PC-9 (cell line): Measurements from ENCODE around the gene SLCO2A1. TPM values are rescaled to one million over a fixed set of nuclear protein-coding genes. Genes with fewer than 3 reads are reported as not detected.

Source experiments
- BruUV-seq: library from RNA; stranded (reverse); fragments of 400-500 nt; replicated peaks from 2 replicates; lab custom pipeline; 2021; lab: Mats Ljungman, UMichigan
- CTCF ChIA-PET: fragments of 300-600 bp; sonication (Branson Sonifier 250); formaldehyde crosslinking; loops from one replicate; lab custom pipeline; 2022; ENCODE audit warnings: antibody characterized with exemption; lab: Charles Lee
- POLR2A ChIA-PET: fragments of 300-600 bp; sonication (Branson Sonifier 250); formaldehyde crosslinking; loops from one replicate; lab custom pipeline; 2022; ENCODE audit warnings: antibody characterized with exemption; ENCODE audit not compliant: unreplicated experiment; lab: Charles Lee
- DNase-seq, 2 experiments: peaks; one replicate each; pipeline versions ENCODE4 v3.0.0 to v3.0.0-alpha.2; 2015 to 2022; ENCODE audit warnings: mixed read lengths in 1 of 2
- H2AFZ ChIP-seq: fragments of 200-600 bp; sonication (generic); 2 replicates; pipeline ENCODE4 v1.8.1; 2017; ENCODE audit warnings: antibody characterized with exemption
- H3F3A ChIP-seq: fragments of 200-600 bp; sonication (generic); 2 replicates; pipeline ENCODE4 v1.8.1; 2017; ENCODE audit warnings: antibody characterized with exemption, mild to moderate bottlenecking, low read depth; ENCODE audit not compliant: insufficient read depth
- H3K27ac ChIP-seq: fragments of 200-600 bp; sonication (generic); 2 replicates; pipeline ENCODE4 v1.6.1; 2016; ENCODE audit warnings: mixed run types
- H3K27me3 ChIP-seq: fragments of 200-600 bp; sonication (generic); 2 replicates; pipeline ENCODE4 v1.6.1; 2016; ENCODE audit warnings: low read depth, mixed run types; ENCODE audit not compliant: insufficient read depth
- H3K36me3 ChIP-seq: fragments of 200-600 bp; sonication (generic); 2 replicates; pipeline ENCODE4 v1.6.1; 2016; ENCODE audit warnings: low read depth, mixed run types
- H3K4me1 ChIP-seq: fragments of 200-600 bp; sonication (generic); replicated peaks from 2 replicates; pipeline ENCODE4 v1.6.1; 2016; ENCODE audit warnings: mixed run types; ENCODE audit not compliant: insufficient read depth
- H3K4me2 ChIP-seq: fragments of 200-600 bp; sonication (generic); 2 replicates; pipeline ENCODE4 v1.6.1; 2017; ENCODE audit warnings: mixed run types
- H3K4me3 ChIP-seq: fragments of 200-600 bp; sonication (generic); 2 replicates; pipeline ENCODE4 v1.6.1; 2016; ENCODE audit warnings: mixed run types
- H3K79me2 ChIP-seq: fragments of 200-600 bp; sonication (generic); 2 replicates; pipeline ENCODE4 v1.6.1; 2017; ENCODE audit warnings: low read depth, mixed run types
- H3K9me2 ChIP-seq: fragments of 200-600 bp; sonication (generic); 2 replicates; pipeline ENCODE4 v1.8.1; 2017; ENCODE audit warnings: mild to moderate bottlenecking; ENCODE audit not compliant: insufficient read depth
- H3K9me3 ChIP-seq: fragments of 200-600 bp; sonication (generic); 2 replicates; pipeline ENCODE4 v1.8.1; 2016; ENCODE audit warnings: low read depth; ENCODE audit not compliant: insufficient read depth
- H4K20me1 ChIP-seq: fragments of 200-600 bp; sonication (generic); 2 replicates; pipeline ENCODE4 v1.8.1; 2017; ENCODE audit not compliant: insufficient read depth
- EZH2 ChIP-seq: fragments of 200-600 bp; sonication (generic); IDR thresholded peaks from 2 replicates; pipeline ENCODE4 v1.8.0; 2017; ENCODE audit warnings: antibody characterized with exemption, low read depth
- intact Hi-C: fragments of 100-400 bp; cut with micrococcal nuclease; formaldehyde crosslinking; loops from one replicate; pipeline ENCODE4 v1.10.0; 2022; ENCODE audit not compliant: unreplicated experiment
- total RNA-seq: library from RNA; stranded (reverse); gene quantifications from 2 replicates; pipeline ENCODE4 v1.2.3, GENCODE V29; 2021
- TF ChIP-seq, protein P1 (sequence below): fragments of 200-600 bp; sonication (generic); conservative IDR thresholded peaks from 2 replicates; pipeline ENCODE4 v1.6.1; 2017; ENCODE audit warnings: mixed run types, antibody characterized with exemption, mild to moderate bottlenecking, moderate library complexity

Gene SLCO2A1
- total RNA-seq, 1 experiment from 2014 or later = 0.44 TPM

DNA sequence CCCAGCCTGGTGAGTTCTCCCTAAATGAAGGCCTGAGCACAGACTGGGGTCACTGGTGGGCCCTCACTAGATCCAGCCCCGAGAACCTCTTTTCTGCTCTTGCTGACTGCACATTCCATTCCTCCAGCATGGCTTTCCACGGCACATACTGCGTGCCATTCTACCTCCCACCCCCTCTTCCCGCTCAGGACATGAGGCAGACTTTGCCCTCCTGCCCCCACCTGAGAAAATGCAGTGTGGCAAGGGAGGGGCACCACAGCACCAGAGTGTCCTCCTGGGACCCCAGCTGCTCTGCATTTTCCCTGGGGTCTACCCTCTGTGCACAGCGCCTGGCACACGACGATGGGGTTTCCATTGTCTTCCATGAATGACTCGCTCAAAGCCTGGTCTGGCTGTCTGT, 6.1 kb upstream of the SLCO2A1 start:
- H3K9me3 ChIP-seq = no peaks in the 10 kb centered on the region
- TF ChIP-seq, protein P1, sequence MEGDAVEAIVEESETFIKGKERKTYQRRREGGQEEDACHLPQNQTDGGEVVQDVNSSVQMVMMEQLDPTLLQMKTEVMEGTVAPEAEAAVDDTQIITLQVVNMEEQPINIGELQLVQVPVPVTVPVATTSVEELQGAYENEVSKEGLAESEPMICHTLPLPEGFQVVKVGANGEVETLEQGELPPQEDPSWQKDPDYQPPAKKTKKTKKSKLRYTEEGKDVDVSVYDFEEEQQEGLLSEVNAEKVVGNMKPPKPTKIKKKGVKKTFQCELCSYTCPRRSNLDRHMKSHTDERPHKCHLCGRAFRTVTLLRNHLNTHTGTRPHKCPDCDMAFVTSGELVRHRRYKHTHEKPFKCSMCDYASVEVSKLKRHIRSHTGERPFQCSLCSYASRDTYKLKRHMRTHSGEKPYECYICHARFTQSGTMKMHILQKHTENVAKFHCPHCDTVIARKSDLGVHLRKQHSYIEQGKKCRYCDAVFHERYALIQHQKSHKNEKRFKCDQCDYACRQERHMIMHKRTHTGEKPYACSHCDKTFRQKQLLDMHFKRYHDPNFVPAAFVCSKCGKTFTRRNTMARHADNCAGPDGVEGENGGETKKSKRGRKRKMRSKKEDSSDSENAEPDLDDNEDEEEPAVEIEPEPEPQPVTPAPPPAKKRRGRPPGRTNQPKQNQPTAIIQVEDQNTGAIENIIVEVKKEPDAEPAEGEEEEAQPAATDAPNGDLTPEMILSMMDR = no peak
- no peak for TF ChIP-seq EZH2
- H3K4me3 ChIP-seq = no peak overlapping the region
- ChIA-PET POLR2A (no interaction called here), CTCF (no interaction called here)
- no peaks in the 10 kb centered on the region for H4K20me1 ChIP-seq
- no TSS peak for BruUV-seq
- no peaks in the 10 kb centered on the region for H3K36me3 ChIP-seq
- H3F3A ChIP-seq = no peaks in the 10 kb centered on the region
- intact Hi-C loops = no loop called here
- peaks cover 8% of the 10 kb centered on the region; the same call in 1 of the 2 replicates for H3K4me1 ChIP-seq
- no peaks in the 10 kb centered on the region for H3K79me2 ChIP-seq
- H3K27ac ChIP-seq = no peak overlapping the region
- H3K27me3 ChIP-seq = no peaks in the 10 kb centered on the region
- DNase-seq = no peak
- H3K4me2 ChIP-seq = no peak overlapping the region
- no peaks in the 10 kb centered on the region for H3K9me2 ChIP-seq
- no peak overlapping the region for H2AFZ ChIP-seq

DNA sequence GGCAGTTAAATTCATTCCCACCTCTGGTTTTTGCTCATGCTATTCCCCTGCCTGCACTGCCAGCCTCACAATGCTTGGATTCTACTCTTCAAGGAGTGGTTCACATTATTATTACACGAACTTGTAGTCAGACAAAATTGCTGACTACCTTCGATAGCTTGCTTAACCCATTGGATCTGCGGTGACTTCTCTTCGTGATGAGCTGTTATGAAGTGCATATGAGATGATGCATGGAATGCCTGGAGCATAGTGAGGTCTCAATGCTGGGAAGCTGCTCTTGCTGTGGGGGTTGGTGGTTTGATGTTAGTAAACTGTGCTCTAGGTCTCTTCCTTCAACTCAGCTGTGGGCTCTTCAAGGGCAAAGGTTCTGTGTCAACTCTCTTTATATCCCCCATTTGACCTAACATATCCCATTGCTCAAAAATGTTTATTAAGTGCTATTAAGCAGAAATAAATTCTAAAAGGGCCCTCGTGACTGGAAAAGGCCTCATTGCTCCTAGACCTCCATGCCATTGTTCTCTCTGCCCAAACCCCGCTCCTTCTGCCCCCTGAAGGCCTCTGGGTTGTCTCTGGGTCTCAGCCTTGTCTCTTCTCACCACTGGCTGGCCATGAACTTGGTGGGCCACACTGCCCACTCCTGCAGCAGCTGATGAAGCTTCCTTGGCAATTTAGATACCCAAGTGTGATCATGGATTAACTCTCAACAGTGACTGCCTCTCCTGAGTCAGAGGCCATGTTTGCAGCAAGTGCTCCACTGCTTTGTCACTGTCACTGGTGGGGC, 4.5 kb upstream of the SLCO2A1 start:
- Histone ChIP-seq H3K79me2 (no peaks in the 10 kb centered on the region), H3K4me1 (peaks cover 7% of the 10 kb centered on the region; the same call in 1 of the 2 replicates), H2AFZ (no peak overlapping the region), H3F3A (no peaks in the 10 kb centered on the region), H3K36me3 (no peaks in the 10 kb centered on the region), H3K27me3 (no peaks in the 10 kb centered on the region), H3K4me3 (no peak overlapping the region), H3K4me2 (no peak overlapping the region), H3K27ac (no peak overlapping the region), H3K9me3 (no peaks in the 10 kb centered on the region), H4K20me1 (no peaks in the 10 kb centered on the region), H3K9me2 (no peaks in the 10 kb centered on the region)
- ChIA-PET POLR2A (no interaction called here), CTCF (no interaction called here)
- BruUV-seq = no TSS peak
- intact Hi-C loops = no loop called here
- TF ChIP-seq, protein P1 = no peak
- no peak for DNase-seq

GRCh38 chr3:134033315-134033996, 3.7 kb upstream of the SLCO2A1 start:
- no peaks in the 10 kb centered on the region for H3K9me2 ChIP-seq
- H3K9me3 ChIP-seq = no peaks in the 10 kb centered on the region
- no peaks in the 10 kb centered on the region for H3K79me2 ChIP-seq
- no peak overlapping the region for H3K4me3 ChIP-seq
- no peaks in the 10 kb centered on the region for H3K36me3 ChIP-seq
- no peak overlapping the region for H3K4me2 ChIP-seq
- intact Hi-C loops = no loop called here
- H3K27me3 ChIP-seq = no peaks in the 10 kb centered on the region
- POLR2A ChIA-PET = no interaction called here
- BruUV-seq = no TSS peak
- no peak overlapping the region for H2AFZ ChIP-seq
- H3K27ac ChIP-seq = no peak overlapping the region
- H3K4me1 ChIP-seq = no peaks in the 10 kb centered on the region
- DNase-seq = no peak
- TF ChIP-seq, protein P1 = no peak
- TF ChIP-seq EZH2 = no peak
- H3F3A ChIP-seq = no peaks in the 10 kb centered on the region
- no peaks in the 10 kb centered on the region for H4K20me1 ChIP-seq
- CTCF ChIA-PET = no interaction called here
